ENCODE measurements around the gene MRPS24.
"Not testable (repeated sequence)": the region's sequence is repeated elsewhere in the genome, so short reads cannot be mapped to it uniquely, and the experiment has no call there.

Gene MRPS24

DNA sequence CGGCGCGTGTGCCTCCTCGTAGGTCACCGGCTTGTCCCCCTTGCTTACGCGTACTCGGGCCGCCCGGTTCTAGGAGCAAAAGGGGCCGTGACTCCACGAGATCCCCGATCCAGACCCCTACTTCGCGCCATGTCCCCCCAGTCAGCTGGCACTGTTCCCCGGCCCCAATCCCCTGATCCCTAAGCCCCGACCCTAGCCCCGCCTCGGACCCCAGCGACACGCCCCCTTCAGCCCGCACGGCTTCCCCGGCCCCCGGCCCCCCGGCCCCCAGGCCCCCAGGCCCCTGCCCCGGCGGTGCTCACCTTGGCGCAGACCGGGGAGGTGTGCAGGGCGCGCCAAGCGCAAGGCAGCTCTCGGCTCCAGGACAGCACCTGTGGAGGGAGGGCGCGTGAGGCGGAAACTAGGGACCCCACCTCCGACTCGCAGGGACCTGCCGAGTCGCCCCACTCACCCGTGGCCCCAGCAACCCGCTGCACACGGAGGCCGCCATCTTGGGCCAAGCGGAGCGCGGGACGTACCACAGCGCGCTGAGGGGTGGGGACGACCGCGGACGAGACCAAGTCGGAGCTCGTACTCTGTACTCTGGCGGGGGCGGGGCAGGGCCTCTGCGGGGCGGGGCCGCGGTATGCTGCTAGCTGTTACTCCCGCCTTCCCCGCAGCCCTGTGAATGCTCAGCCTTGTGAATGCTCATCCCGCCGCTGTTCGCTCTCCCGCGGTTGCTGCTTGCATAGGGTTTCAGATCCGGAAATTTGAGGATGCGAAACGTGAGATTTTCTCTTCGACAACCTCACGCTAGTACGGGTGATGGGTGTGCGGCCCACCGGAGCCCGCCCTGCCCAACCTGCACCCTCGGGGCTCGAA is at the start of gene MRPS24:
Gene MRPS24 (minus strand): TSS at position 512 of the 861 bp plus-strand sequence. CDS start 22 bp downstream, at position 490.
- Histone ChIP-seq H3K4me1 (peaks cover 38% of the 10 kb centered on the region), H3K9ac (peak within 1 kb of the TSS; percentile 82), H3K4me3 (peak within 1 kb of the TSS; percentile 78), H3K9me3 (no peaks in the 10 kb centered on the region), H3K27ac (peak within 1 kb of the TSS; percentile 62), H3K27me3 (no peaks in the 10 kb centered on the region), H3K36me3 (peaks cover 36% of the 10 kb centered on the region), H3K4me2 (peak within 1 kb of the TSS; percentile 92), H4K20me1 (0 out of 2 replicates have a peak, but pooled peaks cover under 1% of the 10 kb centered on the region)
- TF ChIP-seq Cebpa-rat (IDR thresholded peaks at IDR 0.05) = no peak

GRCh38 chr7:43915907-43916306 is 46.6 kb upstream of the MRPS24 start:
- no peak overlapping the region for H3K27ac ChIP-seq
- no peak overlapping the region for H3K4me2 ChIP-seq
- no peak overlapping the region for H3K9ac ChIP-seq
- H3K4me1 ChIP-seq = no peaks in the 10 kb centered on the region
- H3K9me3 ChIP-seq = peaks cover 15% of the 10 kb centered on the region
- H3K27me3 ChIP-seq = no peaks in the 10 kb centered on the region
- H3K4me3 ChIP-seq = no peak overlapping the region
- TF ChIP-seq Cebpa-rat (IDR thresholded peaks at IDR 0.05) = no peak
- peaks cover 18% of the 10 kb centered on the region for H3K36me3 ChIP-seq
- H4K20me1 ChIP-seq = no peaks in the 10 kb centered on the region

DNA sequence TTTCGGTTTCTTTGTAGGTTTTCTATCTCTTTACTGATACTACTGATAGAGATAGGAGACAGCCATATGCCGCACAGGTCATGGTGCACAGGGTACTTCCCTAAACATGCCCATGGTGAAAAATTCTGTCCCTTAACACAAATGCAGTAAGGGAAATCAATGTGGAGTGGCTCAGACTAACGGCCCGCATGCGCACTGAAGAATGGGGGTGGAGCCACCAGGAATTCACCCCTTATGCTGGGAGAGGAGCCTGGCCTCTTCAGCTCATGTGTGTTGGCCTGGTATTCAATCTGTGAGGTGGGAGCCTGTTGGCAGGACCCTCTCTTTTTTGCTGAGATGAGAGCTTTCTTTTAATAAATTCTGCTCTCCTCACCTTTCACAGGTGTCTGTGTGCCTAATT is 45.5 kb upstream of the MRPS24 start:
- no peak for TF ChIP-seq Cebpa-rat (IDR thresholded peaks at IDR 0.05)
- Histone ChIP-seq H3K4me2 (no peak overlapping the region), H3K36me3 (peaks cover 21% of the 10 kb centered on the region), H3K9ac (no peak overlapping the region), H3K4me1 (no peaks in the 10 kb centered on the region), H3K4me3 (no peak overlapping the region), H3K27me3 (no peaks in the 10 kb centered on the region), H4K20me1 (no peaks in the 10 kb centered on the region), H3K9me3 (peaks cover 15% of the 10 kb centered on the region), H3K27ac (no peak overlapping the region)

- H3K9ac ChIP-seq = peak within 1 kb of the TSS; percentile 94
- peak within 1 kb of the TSS; percentile 78 for H3K4me3 ChIP-seq
- peak within 1 kb of the TSS; percentile 78 for H3K4me2 ChIP-seq
- no peak for TF ChIP-seq Cebpa-rat (IDR thresholded peaks at IDR 0.05)
- H4K20me1 ChIP-seq = peaks cover 41% of the 10 kb centered on the region
- peaks cover 13% of the 10 kb centered on the region; the same call in 1 of the 2 replicates for H3K36me3 ChIP-seq
- H3K27ac ChIP-seq = peak within 1 kb of the TSS; percentile 94
- H3K27me3 ChIP-seq = no peaks in the 10 kb centered on the region
- peaks cover 27% of the 10 kb centered on the region for H3K4me1 ChIP-seq
- no peaks in the 10 kb centered on the region for H3K9me3 ChIP-seq
Observed at GRCh38 chr7:43906331-43907010, 37.2 kb upstream of the MRPS24 start, which contains the start of gene URGCP. TSS of gene URGCP (minus strand) at chr7:43906596. CDS start at chr7:43906575, 21 bp downstream.

DNA sequence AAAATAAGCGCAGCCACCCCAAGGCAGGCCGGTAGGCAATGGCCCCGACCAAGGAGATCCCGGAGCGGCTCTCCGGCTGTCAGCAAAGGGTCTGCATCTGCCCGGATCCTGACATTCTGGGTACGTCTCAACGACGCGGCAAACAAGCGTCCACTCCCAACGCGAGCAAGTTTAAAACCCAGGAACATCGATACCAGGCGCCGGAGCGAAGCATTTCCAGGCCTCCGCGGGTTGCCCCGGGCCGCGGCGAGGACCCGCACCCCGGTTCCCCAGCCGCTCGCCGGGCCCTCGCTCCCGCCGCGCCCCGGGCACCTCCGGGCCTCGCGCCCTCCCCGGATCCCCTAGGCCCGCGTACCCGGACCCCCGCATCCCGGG is 36.6 kb upstream of the MRPS24 start:
- no peaks in the 10 kb centered on the region for H3K9me3 ChIP-seq
- peaks cover 27% of the 10 kb centered on the region for H3K4me1 ChIP-seq
- TF ChIP-seq Cebpa-rat (IDR thresholded peaks at IDR 0.05) = no peak
- peak overlapping the region; percentile 78 for H3K4me3 ChIP-seq
- peaks cover 47% of the 10 kb centered on the region for H4K20me1 ChIP-seq
- H3K4me2 ChIP-seq = peak overlapping the region; percentile 78
- H3K36me3 ChIP-seq = peaks cover 18% of the 10 kb centered on the region; the same call in 1 of the 2 replicates
- peak overlapping the region; percentile 94 for H3K9ac ChIP-seq
- H3K27ac ChIP-seq = peak overlapping the region; percentile 94
- no peaks in the 10 kb centered on the region for H3K27me3 ChIP-seq

- H3K27me3 ChIP-seq = no peaks in the 10 kb centered on the region
- peaks cover 52% of the 10 kb centered on the region for H4K20me1 ChIP-seq
- H3K27ac ChIP-seq = peak overlapping the region; percentile 94
- H3K4me3 ChIP-seq = peak overlapping the region; percentile 78
- TF ChIP-seq Cebpa-rat (IDR thresholded peaks at IDR 0.05) = no peak
- peaks cover 16% of the 10 kb centered on the region; the same call in 1 of the 2 replicates for H3K36me3 ChIP-seq
- peak overlapping the region; percentile 78 for H3K4me2 ChIP-seq
- H3K9me3 ChIP-seq = no peaks in the 10 kb centered on the region
- H3K4me1 ChIP-seq = peaks cover 27% of the 10 kb centered on the region
- H3K9ac ChIP-seq = peak overlapping the region; percentile 94
Observed at GRCh38 chr7:43905209-43905946, 36.1 kb upstream of the MRPS24 start.

DNA sequence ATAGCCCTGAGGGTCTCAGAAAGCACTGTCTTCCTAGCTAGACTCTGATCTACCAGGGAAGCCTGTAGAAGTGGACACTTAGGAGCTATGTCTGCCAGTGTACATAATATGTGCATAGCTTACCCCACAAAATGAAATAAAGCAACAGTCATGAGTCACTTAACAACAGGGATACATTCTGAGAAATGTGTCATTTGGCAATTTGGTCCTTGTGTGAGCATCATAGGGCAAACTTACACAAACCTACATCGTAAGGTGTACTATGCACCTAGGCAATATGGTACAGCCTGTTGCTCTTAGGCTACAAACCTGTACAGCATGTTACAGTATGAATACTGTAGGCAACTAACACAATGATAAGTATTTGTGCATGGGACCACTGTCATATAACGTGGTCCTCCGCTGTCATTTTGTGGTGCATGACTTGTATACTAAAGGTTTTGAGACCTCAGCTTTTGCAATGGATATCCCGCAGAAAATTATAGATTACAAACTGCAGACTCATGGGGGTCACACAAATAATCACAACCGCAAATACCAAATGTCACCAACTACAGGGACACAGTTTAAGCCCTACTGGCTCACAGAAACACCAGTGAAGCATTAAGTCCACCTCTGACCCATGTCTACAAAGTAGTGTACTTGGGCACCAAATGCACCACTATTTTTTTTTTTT is 35.4 kb upstream of the MRPS24 start:
- Histone ChIP-seq H3K4me3 (no peak overlapping the region), H3K27me3 (no peaks in the 10 kb centered on the region), H3K27ac (no peak overlapping the region), H3K4me1 (peaks cover 27% of the 10 kb centered on the region), H4K20me1 (peaks cover 59% of the 10 kb centered on the region), H3K36me3 (peaks cover 15% of the 10 kb centered on the region; the same call in 1 of the 2 replicates), H3K9me3 (no peaks in the 10 kb centered on the region), H3K9ac (0 out of 2 replicates have a peak overlapping the region, but pooled peaks have one; percentile 94), H3K4me2 (peak overlapping the region; percentile 78)
- TF ChIP-seq Cebpa-rat (IDR thresholded peaks at IDR 0.05) = no peak

- Histone ChIP-seq H3K4me3 (no peak overlapping the region), H4K20me1 (peaks cover 78% of the 10 kb centered on the region), H3K4me1 (peaks cover 27% of the 10 kb centered on the region), H3K27me3 (no peaks in the 10 kb centered on the region), H3K27ac (no peak overlapping the region), H3K4me2 (no peak overlapping the region), H3K9me3 (no peaks in the 10 kb centered on the region), H3K36me3 (peaks cover 15% of the 10 kb centered on the region; the same call in 1 of the 2 replicates), H3K9ac (no peak overlapping the region)
- TF ChIP-seq Cebpa-rat (IDR thresholded peaks at IDR 0.05) = no peak
Observed at GRCh38 chr7:43902542-43903054, 33.3 kb upstream of the MRPS24 start.

GRCh38 chr7:43898571-43898970 is 29.3 kb upstream of the MRPS24 start:
- Histone ChIP-seq H4K20me1 (peaks cover 96% of the 10 kb centered on the region), H3K36me3 (peaks cover 42% of the 10 kb centered on the region)
- not testable (repeated sequence) for H3K9me3 ChIP-seq, H3K9ac ChIP-seq, H3K27ac ChIP-seq, H3K4me1 ChIP-seq, H3K27me3 ChIP-seq, H3K4me2 ChIP-seq, H3K4me3 ChIP-seq
